ENCODE results near the gene HIGD1C.

DNA sequence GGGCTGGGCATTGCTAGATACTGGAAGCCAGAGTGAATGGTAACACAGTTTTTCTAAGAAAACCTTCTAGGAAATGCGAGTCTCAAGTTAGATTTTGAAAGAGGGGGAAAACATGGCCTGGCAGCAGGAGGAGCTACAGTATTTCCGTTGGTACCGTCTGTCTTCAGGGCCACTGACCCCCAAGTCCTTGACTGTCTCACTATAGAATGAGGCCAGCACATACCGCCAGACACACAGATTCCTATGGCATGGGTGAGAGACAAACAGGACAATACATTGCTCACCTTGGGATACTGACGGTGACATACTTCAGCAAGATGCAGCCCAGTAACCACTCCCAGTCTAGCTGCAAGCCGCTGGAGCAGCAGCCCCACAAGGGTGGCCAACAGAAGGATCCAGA lies 52.2 kb downstream of the HIGD1C start:
- TF ChIP-seq, protein P1, sequence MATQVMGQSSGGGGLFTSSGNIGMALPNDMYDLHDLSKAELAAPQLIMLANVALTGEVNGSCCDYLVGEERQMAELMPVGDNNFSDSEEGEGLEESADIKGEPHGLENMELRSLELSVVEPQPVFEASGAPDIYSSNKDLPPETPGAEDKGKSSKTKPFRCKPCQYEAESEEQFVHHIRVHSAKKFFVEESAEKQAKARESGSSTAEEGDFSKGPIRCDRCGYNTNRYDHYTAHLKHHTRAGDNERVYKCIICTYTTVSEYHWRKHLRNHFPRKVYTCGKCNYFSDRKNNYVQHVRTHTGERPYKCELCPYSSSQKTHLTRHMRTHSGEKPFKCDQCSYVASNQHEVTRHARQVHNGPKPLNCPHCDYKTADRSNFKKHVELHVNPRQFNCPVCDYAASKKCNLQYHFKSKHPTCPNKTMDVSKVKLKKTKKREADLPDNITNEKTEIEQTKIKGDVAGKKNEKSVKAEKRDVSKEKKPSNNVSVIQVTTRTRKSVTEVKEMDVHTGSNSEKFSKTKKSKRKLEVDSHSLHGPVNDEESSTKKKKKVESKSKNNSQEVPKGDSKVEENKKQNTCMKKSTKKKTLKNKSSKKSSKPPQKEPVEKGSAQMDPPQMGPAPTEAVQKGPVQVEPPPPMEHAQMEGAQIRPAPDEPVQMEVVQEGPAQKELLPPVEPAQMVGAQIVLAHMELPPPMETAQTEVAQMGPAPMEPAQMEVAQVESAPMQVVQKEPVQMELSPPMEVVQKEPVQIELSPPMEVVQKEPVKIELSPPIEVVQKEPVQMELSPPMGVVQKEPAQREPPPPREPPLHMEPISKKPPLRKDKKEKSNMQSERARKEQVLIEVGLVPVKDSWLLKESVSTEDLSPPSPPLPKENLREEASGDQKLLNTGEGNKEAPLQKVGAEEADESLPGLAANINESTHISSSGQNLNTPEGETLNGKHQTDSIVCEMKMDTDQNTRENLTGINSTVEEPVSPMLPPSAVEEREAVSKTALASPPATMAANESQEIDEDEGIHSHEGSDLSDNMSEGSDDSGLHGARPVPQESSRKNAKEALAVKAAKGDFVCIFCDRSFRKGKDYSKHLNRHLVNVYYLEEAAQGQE (IDR thresholded peaks at IDR 0.05), result no peak
- TF ChIP-seq, protein P2, sequence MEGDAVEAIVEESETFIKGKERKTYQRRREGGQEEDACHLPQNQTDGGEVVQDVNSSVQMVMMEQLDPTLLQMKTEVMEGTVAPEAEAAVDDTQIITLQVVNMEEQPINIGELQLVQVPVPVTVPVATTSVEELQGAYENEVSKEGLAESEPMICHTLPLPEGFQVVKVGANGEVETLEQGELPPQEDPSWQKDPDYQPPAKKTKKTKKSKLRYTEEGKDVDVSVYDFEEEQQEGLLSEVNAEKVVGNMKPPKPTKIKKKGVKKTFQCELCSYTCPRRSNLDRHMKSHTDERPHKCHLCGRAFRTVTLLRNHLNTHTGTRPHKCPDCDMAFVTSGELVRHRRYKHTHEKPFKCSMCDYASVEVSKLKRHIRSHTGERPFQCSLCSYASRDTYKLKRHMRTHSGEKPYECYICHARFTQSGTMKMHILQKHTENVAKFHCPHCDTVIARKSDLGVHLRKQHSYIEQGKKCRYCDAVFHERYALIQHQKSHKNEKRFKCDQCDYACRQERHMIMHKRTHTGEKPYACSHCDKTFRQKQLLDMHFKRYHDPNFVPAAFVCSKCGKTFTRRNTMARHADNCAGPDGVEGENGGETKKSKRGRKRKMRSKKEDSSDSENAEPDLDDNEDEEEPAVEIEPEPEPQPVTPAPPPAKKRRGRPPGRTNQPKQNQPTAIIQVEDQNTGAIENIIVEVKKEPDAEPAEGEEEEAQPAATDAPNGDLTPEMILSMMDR (IDR thresholded peaks at IDR 0.05; ENCODE audit: low read depth, low read length, missing input control), result no peak
- TF ChIP-seq JUND (IDR thresholded peaks at IDR 0.05) (no peak), TAF1 (conservative IDR thresholded peaks at IDR 0.05) (no peak), EGR1 (IDR thresholded peaks at IDR 0.05; ENCODE audit: low read depth in 2 of 2) (no peak), RAD21 (IDR thresholded peaks at IDR 0.05) (peak in 1 of 2 donors; percentile 18)
